HPDE6-E6E7 (cell line): ENCODE results near the gene TRMT2A.

Source experiments
- DNase-seq: peaks from one replicate; pipeline ENCODE4 v3.0.0; 2011; ENCODE audit warnings: missing footprints; ENCODE audit errors: extremely low spot score

Gene TRMT2A

GRCh38 chr22:20106205-20106848 is 10.7 kb downstream of the TRMT2A start:
- no peak for DNase-seq

- no peak for DNase-seq
Measured at GRCh38 chr22:20105456-20106204, 11.4 kb downstream of the TRMT2A start.

- DNase-seq: no peak
Measured at GRCh38 chr22:20102203-20102780, 14.7 kb downstream of the TRMT2A start.

- DNase-seq: no peak
Measured at GRCh38 chr22:20101638-20102037, 15.4 kb downstream of the TRMT2A start.

- no peak for DNase-seq
Measured at GRCh38 chr22:20099099-20099711, 17.8 kb downstream of the TRMT2A start.

- DNase-seq: no peak
Measured at GRCh38 chr22:20096574-20097420, 20.2 kb downstream of the TRMT2A start.

GRCh38 chr22:20095521-20095920 is 21.5 kb downstream of the TRMT2A start:
- no peak for DNase-seq

- no peak for DNase-seq
Measured at GRCh38 chr22:20094197-20094807, 22.7 kb downstream of the TRMT2A start.

- no peak for DNase-seq
Measured at GRCh38 chr22:20093418-20094196, 23.4 kb downstream of the TRMT2A start.

- no peak for DNase-seq
Measured at GRCh38 chr22:20092477-20092854, 24.6 kb downstream of the TRMT2A start.

- no peak for DNase-seq
Measured at GRCh38 chr22:20091690-20092476, 25.1 kb downstream of the TRMT2A start.

GRCh38 chr22:20090730-20091240 is 26.2 kb downstream of the TRMT2A start:
- DNase-seq: no peak

GRCh38 chr22:20089977-20090729 is 26.9 kb downstream of the TRMT2A start:
- DNase-seq: no peak

GRCh38 chr22:20089226-20089976 is 27.6 kb downstream of the TRMT2A start:
- no peak for DNase-seq

- DNase-seq: no peak
Measured at GRCh38 chr22:20088263-20088648, 28.8 kb downstream of the TRMT2A start.

GRCh38 chr22:20087319-20088262 is 29.4 kb downstream of the TRMT2A start:
- no peak for DNase-seq

GRCh38 chr22:20086763-20087162 is 30.3 kb downstream of the TRMT2A start:
- no peak for DNase-seq
